Skin epidermis (tissue), 12 donors: ENCODE results near the gene GMDS.

Experiments used
- H3K27ac ChIP-seq, 21 experiments: fragments of 200-600 bp; sonication (generic) in 11 of 21; one replicate each; pipeline ENCODE4 v1.5.0; 2020; ENCODE audit warnings: mild to moderate bottlenecking in 3 of 21, inconsistent platforms in 2 of 21, moderate library complexity in 2 of 21
- H3K4me3 ChIP-seq, 7 experiments: fragments of 200-600 bp; sonication (generic) in 2 of 7; one replicate each; pipeline ENCODE4 v1.5.0; 2020; ENCODE audit warnings: inconsistent platforms in 2 of 7, mild to moderate bottlenecking in 2 of 7, moderate library complexity in 1 of 7

GMDS gene

GRCh38 chr6:2245103-2245876 lies at the start of gene GMDS:
Gene GMDS, minus strand, starts transcription at chr6:2245605.
- H3K27ac ChIP-seq, result peak within 1 kb of the TSS; percentile 65 to 94 (median 86)
- H3K4me3 ChIP-seq, result peak within 1 kb of the TSS; percentile 71 to 94 (median 88)

- Histone ChIP-seq H3K4me3 (no peak overlapping the region), H3K27ac (no peak overlapping the region)
These were observed 40.1 kb upstream of the GMDS start for GRCh38 chr6:2285510-2285909.

GRCh38 chr6:2275892-2276242 lies 30.5 kb upstream of the GMDS start:
- H3K4me3 ChIP-seq, result no peak overlapping the region
- H3K27ac ChIP-seq, result no peak overlapping the region

GRCh38 chr6:2274981-2275891 lies 29.8 kb upstream of the GMDS start:
- H3K4me3 ChIP-seq, result no peak overlapping the region
- H3K27ac ChIP-seq, result no peak overlapping the region

GRCh38 chr6:2272696-2273095 lies 27.3 kb upstream of the GMDS start:
- no peak overlapping the region for H3K27ac ChIP-seq
- H3K4me3 ChIP-seq, result no peak overlapping the region

GRCh38 chr6:2270054-2270453 lies 24.6 kb upstream of the GMDS start:
- H3K4me3 ChIP-seq, result no peak overlapping the region
- no peak overlapping the region for H3K27ac ChIP-seq

- Histone ChIP-seq H3K27ac (no peak overlapping the region), H3K4me3 (no peak overlapping the region)
These were observed 21.4 kb upstream of the GMDS start for GRCh38 chr6:2266841-2267240.

- Histone ChIP-seq H3K4me3 (no peak overlapping the region), H3K27ac (no peak overlapping the region)
These were observed 20.8 kb upstream of the GMDS start for GRCh38 chr6:2266031-2266795.

- Histone ChIP-seq H3K4me3 (no peak overlapping the region), H3K27ac (no peak overlapping the region)
These were observed 19.5 kb upstream of the GMDS start for GRCh38 chr6:2264932-2265331.

GRCh38 chr6:2263896-2264295 lies 18.5 kb upstream of the GMDS start:
- H3K4me3 ChIP-seq, result no peak overlapping the region
- H3K27ac ChIP-seq, result no peak overlapping the region

GRCh38 chr6:2259574-2259973 lies 14.2 kb upstream of the GMDS start:
- no peak overlapping the region for H3K4me3 ChIP-seq
- no peak overlapping the region for H3K27ac ChIP-seq

GRCh38 chr6:2259002-2259494 lies 13.6 kb upstream of the GMDS start:
- no peak overlapping the region for H3K4me3 ChIP-seq
- no peak overlapping the region for H3K27ac ChIP-seq

GRCh38 chr6:2258112-2258511 lies 12.7 kb upstream of the GMDS start:
- Histone ChIP-seq H3K27ac (no peak overlapping the region), H3K4me3 (no peak overlapping the region)

GRCh38 chr6:2257363-2257762 lies 12.0 kb upstream of the GMDS start:
- no peak overlapping the region for H3K4me3 ChIP-seq
- no peak overlapping the region for H3K27ac ChIP-seq

GRCh38 chr6:2254747-2255146 lies 9.3 kb upstream of the GMDS start:
- no peak overlapping the region for H3K4me3 ChIP-seq
- no peak overlapping the region for H3K27ac ChIP-seq

GRCh38 chr6:2249126-2249525 lies 3.7 kb upstream of the GMDS start:
- H3K4me3 ChIP-seq, result no peak overlapping the region
- no peak overlapping the region for H3K27ac ChIP-seq

- no peak overlapping the region for H3K27ac ChIP-seq
- H3K4me3 ChIP-seq, result no peak overlapping the region
These were observed 2.3 kb upstream of the GMDS start for GRCh38 chr6:2247664-2248063.

- Histone ChIP-seq H3K4me3 (peak overlapping the region; percentile 71 to 94 (median 88)), H3K27ac (peak overlapping the region; percentile 65 to 94 (median 86))
These were observed 765 bp upstream of the GMDS start for GRCh38 chr6:2245877-2246863.
